Thoracic aorta (tissue), 2 donors: Measurements from ENCODE around the gene ASGR2. TPM values are rescaled to one million over a fixed set of nuclear protein-coding genes. Genes with fewer than 3 reads are reported as not detected.

Experiments
- ATAC-seq: fragments of 150-250 bp; one replicate; pipeline ENCODE4 v1.8.0; 2017; ENCODE audit warnings: low read depth; ENCODE audit not compliant: insufficient number of reproducible peaks, low FRiP score
- DNase-seq: peaks from one replicate; pipeline ENCODE4 v3.0.0-alpha.2; 2020; ENCODE audit warnings: low spot score
- H3K27ac ChIP-seq, 2 donors: fragments of 200-600 bp; sonication (generic); 1 replicate in 1 of 2; 2 replicates in 1 of 2; pipeline ENCODE4 v1.5.1; 2016; ENCODE audit warnings: mild to moderate bottlenecking in 2 of 2, moderate library complexity in 2 of 2
- H3K27me3 ChIP-seq: fragments of 200-600 bp; sonication (generic); replicated peaks from 2 replicates; pipeline ENCODE4 v1.6.0; 2016; ENCODE audit warnings: mild to moderate bottlenecking; ENCODE audit not compliant: insufficient read depth
- H3K36me3 ChIP-seq: fragments of 200-600 bp; sonication (generic); one replicate; pipeline ENCODE4 v1.5.1; 2016
- H3K4me1 ChIP-seq, 2 donors: fragments of 200-600 bp; sonication (generic); 1 replicate in 1 of 2; 2 replicates in 1 of 2; pipeline versions ENCODE4 v1.5.1 to v1.6.0; 2016; ENCODE audit warnings: low read depth in 2 of 2, mild to moderate bottlenecking in 1 of 2; ENCODE audit not compliant: control insufficient read depth in 1 of 2
- H3K4me3 ChIP-seq: fragments of 200-600 bp; sonication (generic); 2 replicates; pipeline ENCODE4 v1.5.1; 2016; ENCODE audit warnings: mild to moderate bottlenecking
- H3K9me3 ChIP-seq: fragments of 200-600 bp; sonication (generic); 2 replicates; pipeline ENCODE4 v1.5.1; 2016
- CTCF ChIP-seq: fragments of 200-600 bp; sonication (generic); IDR thresholded peaks from one replicate; pipeline ENCODE4 v1.5.1; 2019; ENCODE audit warnings: antibody characterized with exemption
- total RNA-seq, 2 donors: library from RNA; depleted of rRNA; stranded (reverse); fragments of >200 nt; gene quantifications; one replicate each; pipeline versions ENCODE4 v1.1.0 to v1.2.3, GENCODE V29; 2016

The ASGR2 gene
- total RNA-seq, 2 donors from 2014 or later, result 1.4 to 8.1 TPM

- H3K4me3 ChIP-seq, result no peak overlapping the region
- H3K36me3 ChIP-seq, result no peaks in the 10 kb centered on the region
- H3K9me3 ChIP-seq, result no peaks in the 10 kb centered on the region
- no peak overlapping the region for H3K27ac ChIP-seq
- H3K27me3 ChIP-seq, result no peaks in the 10 kb centered on the region
- H3K4me1 ChIP-seq, result no peaks in the 10 kb centered on the region
- DNase-seq (no peak), ATAC-seq (no peak)
- no peak for TF ChIP-seq CTCF
Measured at GRCh38 chr17:7109461-7110322, 4.9 kb downstream of the ASGR2 start.

- Histone ChIP-seq H3K4me1 (no peaks in the 10 kb centered on the region), H3K36me3 (no peaks in the 10 kb centered on the region), H3K27me3 (no peaks in the 10 kb centered on the region), H3K27ac (no peak overlapping the region), H3K9me3 (no peaks in the 10 kb centered on the region), H3K4me3 (no peak overlapping the region)
- no peak for TF ChIP-seq CTCF
- ATAC-seq (no peak), DNase-seq (no peak)
Measured at GRCh38 chr17:7108981-7109380, 5.6 kb downstream of the ASGR2 start.

- ATAC-seq (no peak), DNase-seq (no peak)
- no peaks in the 10 kb centered on the region for H3K27me3 ChIP-seq
Measured at GRCh38 chr17:7108560-7108925, 6.1 kb downstream of the ASGR2 start.

GRCh38 chr17:7107795-7108559 lies 6.6 kb downstream of the ASGR2 start:
- Histone ChIP-seq H3K36me3 (no peaks in the 10 kb centered on the region), H3K27me3 (no peaks in the 10 kb centered on the region), H3K4me1 (no peaks in the 10 kb centered on the region), H3K4me3 (no peak overlapping the region), H3K9me3 (no peaks in the 10 kb centered on the region), H3K27ac (no peak overlapping the region)
- no peak for TF ChIP-seq CTCF
- ATAC-seq (no peak), DNase-seq (no peak)

More at GRCh38 chr17:7108560-7108925, 6.1 kb downstream of the ASGR2 start:
- Histone ChIP-seq H3K4me1 (no peaks in the 10 kb centered on the region), H3K4me3 (no peak overlapping the region), H3K27ac (no peak overlapping the region), H3K36me3 (no peaks in the 10 kb centered on the region), H3K9me3 (no peaks in the 10 kb centered on the region)
- TF ChIP-seq CTCF, result no peak

GRCh38 chr17:7107012-7107754 lies 7.4 kb downstream of the ASGR2 start:
- H3K9me3 ChIP-seq, result no peaks in the 10 kb centered on the region
- DNase-seq (no peak), ATAC-seq (no peak)
- H3K27ac ChIP-seq, result no peak overlapping the region
- no peak overlapping the region for H3K4me3 ChIP-seq
- no peaks in the 10 kb centered on the region for H3K36me3 ChIP-seq
- H3K27me3 ChIP-seq, result no peaks in the 10 kb centered on the region
- TF ChIP-seq CTCF, result no peak
- H3K4me1 ChIP-seq, result no peaks in the 10 kb centered on the region
